NCI-H446 (cell line): ENCODE data around the gene MOCS1.

Experiments
- DNase-seq, 2 experiments: peaks; one replicate each; lab custom pipeline; 2025; lab: John Stamatoyannopoulos, UW

The MOCS1 gene

DNA sequence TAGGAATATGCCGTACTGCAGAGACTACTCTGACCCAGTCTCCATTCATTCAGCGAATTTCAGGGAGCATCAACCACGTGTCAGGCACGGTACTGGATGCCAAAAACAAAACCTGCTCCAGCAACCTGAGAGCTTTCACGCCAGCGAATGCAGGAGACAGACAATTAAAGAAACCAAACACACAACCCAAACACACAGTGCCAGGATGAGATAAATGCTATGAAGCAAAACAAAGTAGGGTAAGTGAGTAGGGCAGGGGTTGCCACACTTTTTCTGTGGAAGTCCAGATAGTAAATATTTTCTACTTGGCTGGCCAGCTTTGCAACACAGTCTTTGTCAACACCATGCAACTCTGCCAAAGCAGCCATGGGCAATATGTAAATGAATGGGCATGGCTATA is 10.0 kb downstream of the MOCS1 start:
- DNase-seq = no peak

DNA sequence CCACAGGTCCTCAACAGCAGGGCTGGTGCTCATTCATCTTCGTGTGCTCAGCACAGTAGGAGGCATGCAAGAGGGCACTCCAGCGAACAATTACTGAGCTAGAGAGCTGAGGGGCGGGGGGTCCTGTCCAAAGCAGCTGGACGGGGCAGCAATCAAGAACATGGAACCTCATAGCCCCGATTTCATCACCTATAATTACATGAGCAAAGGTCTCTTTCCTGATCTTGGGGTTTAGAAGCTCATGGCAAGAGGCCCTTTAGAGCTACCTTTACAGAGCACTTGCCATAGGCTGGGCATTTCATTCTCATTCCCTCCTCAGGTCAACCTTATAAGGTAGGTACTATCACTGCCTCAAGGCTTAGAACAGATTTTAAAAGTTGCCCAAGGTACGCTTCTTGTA is 10.4 kb downstream of the MOCS1 start:
- DNase-seq = no peak

DNA sequence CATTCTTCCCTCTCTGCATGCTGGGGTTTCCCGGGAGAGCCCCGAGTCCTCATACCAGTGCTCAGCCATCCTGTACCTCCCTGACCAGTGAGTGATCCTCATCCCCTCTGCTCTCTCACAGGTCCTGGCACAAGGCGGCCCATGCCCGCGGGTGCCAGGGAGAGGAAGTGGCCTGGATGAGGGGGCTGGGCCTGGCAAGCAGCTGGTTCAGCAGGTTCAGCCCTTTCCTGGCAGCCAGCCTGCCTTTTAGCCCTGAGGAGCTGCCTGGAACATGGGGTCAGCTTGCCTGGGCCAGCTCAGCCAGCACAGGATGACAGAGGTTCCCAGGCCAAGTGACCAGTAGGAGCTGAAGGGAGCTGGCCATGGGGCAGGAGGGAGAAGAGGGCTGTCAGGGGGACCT is 10.9 kb downstream of the MOCS1 start:
- no peak for DNase-seq

DNA sequence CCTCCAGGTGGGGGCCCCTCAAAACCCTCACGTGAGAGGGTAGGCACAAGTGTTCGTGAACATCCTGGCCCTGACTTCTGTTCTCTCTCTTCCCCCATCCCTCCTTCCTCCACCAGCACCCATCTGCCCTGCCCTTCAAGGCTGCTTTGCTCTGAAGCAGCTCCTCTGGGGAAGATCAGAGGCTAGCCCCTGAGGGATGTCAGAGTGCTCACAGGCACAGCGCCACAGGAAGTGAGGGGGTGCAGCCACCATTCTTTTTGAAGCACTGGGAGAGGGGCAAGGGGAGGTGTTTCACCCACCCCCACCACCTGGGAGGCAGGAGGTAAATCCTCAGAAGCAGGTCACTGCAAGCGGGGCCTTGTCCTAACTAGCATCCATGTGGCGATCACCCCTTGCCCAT is 11.4 kb downstream of the MOCS1 start:
- no peak for DNase-seq

DNA sequence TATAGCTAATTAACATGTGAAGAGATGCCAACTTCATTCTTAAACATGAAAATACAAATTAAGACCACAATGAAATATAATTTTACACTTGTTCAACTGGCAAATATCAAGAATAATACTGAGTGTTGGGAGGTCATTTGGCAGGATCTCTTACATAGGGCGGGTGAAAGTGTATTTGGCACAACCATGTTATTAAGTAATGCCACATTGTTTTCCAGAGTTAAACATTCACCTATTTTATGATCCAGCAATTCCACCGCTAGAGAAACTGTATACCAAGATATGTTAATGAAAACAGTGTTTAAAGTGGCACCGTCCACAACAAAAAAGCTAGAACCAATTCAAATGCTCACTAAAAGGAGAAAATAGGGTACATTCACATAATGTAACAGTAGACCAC is 14.1 kb downstream of the MOCS1 start:
- DNase-seq = no peak

DNA sequence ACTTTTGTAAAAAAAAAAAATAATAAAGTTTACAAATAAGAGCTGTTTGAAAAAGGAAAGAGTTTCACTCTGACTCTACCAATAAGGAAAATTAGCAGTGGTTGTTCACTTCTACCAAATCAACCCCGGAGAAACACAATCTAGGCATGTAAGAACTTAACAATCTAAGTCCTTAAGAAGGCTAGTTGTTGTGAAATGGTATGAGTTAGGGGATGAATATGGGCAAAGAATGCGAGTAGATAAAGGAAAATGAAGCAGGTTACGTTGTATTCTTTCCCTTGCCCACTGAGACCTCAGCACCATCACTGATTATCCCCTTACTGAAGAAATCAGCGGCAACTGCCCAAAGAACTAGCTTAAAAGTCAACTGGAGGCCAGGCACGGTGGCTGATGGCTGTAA is 15.4 kb downstream of the MOCS1 start:
- DNase-seq = no peak

DNA sequence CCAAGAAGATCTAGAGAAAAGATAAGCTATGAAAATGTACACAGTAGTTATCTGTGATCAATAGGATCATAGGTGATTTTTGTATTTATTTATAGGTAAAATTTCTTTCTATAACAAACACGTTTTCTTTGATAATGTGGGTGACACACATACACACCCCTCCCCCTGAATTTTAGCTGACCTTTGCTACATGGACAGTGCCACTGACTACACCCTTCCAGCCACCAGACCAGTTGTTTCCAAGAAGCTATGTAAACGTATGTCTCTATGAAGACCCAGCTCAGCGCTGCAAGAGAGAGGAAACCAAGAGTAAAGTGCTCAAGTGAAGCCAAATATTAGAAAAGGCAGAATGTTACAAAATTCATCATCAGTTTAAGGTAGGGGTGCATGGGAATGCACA is 16.3 kb downstream of the MOCS1 start:
- DNase-seq = no peak

DNA sequence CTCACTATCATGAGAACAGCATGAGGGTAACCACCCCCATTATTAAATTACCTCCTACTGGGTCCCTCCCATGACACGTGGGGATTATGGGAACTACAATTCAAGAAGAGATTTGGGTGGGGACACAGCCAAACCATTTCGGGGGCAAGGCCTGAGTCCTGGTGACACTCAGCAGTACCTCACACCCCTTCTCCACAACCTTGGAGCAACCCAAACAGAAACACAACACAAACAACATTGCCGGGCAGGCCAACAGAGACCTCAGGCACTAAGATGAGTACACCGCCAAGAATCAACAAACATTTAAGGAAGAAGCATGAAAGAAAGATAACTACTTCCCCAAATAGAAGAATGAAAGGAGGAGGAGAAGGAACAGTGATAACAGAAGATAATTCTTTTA is 16.9 kb downstream of the MOCS1 start:
- no peak for DNase-seq

DNA sequence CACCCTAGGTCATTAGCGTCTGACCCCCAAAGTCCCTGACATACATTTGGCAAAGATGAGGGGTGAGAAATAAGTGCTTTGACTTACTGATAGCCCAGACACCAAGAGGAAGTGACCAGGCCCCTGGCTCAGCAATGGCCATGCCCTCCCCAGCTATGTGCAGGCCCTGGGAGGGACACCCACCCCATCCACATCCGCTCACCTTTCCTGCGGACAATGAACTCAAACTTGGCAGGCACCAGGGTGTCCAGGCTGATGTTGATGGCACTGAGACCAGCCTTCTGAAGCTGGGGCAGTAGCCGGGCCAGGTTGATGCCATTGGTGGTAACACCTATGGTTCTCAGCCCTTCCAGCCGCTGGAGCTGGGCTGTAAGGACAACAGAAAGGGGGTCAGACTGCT is 18.4 kb downstream of the MOCS1 start:
- no peak for DNase-seq

DNA sequence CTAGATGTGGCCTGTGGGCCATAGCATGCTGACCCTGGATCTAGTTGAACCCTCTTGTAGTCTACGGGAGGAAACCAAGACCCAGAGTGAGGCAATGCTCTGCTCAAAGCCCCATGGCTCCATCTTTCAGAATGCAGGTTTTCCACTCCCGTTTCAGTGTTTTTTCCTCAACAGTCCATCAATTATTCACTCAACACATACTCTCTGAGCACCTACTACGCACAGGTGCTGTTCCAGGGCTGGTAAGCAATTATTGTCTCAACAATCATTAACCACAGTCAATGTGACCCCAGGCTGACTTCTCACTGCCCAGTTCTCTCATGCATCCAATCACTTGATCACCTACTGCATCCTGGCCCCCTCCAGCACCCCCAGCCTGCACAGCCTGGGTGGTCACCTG is 20.0 kb downstream of the MOCS1 start:
- DNase-seq = no peak

DNA sequence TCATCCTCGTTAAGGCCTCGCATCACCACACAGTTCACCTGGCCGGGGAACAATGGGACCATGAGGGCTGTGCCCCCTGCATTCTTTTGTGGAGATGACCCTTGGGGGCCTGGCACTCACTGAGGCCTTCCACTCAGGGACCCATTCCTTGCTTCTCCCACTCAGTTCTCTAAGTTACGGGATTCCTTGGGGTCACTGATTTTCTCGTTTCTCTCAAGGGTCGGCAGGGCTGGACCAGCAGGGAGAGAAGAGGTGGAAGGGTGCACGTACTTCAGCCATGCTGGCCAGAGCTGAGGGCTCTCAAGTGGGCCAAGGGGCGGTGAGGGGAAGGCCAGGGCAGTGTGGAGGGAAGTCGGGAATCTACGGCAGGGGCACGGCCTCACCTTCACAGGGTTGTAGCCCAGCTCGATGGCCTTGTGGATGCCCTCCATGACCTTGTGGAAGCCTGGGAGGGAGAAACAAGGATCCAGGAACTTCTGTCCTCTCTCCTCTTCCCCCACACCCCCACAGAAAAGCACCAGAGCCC is 20.8 kb downstream of the MOCS1 start:
- no peak for DNase-seq

DNA sequence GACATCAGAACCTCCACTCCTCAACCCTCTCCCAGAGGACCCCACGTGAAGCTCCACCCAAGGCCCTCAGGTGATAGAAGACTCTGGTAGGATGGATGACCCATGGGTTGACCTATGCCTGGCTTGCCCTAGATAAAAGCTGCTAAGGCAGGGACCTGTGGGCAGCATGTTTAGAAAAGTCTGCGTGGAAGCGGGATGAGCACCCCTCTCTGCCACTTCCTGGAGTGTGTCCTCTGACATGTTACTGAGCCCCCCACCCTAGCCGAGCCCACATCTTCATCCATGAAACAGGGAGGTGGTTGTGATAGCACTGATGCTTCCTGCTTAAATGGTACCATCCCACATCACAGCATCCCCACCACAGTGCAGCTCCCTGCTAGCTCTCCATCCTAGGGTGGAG is 21.8 kb downstream of the MOCS1 start:
- DNase-seq = no peak

DNA sequence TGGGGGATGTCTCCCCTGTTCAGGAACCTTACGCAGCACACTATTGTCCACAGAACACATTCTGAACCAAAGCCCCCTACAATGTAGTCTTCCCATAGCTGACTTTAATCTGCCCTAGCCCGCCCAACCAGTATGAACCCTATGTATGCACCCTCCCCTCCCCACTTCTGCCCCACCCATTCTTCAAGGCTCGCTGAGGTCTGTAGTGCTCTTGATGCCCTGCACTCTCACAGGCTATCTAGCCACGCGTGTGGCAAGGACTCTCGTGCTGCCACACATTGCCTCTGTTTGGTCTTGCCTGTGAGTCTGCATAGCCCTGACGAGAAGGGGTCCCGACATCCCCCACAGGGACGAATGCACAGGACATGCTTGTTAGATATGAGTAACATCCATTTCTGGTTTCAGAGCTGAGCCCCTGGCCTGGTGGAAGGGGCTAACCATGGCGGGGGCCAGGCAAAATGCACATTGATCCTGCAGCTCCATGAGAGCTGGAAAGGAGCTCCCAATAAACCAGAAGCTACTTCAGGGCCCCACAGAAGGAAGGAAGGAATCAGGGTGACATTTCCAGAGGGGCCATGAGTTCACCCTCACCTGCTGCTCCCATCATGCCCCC is 22.6 kb downstream of the MOCS1 start:
- no peak for DNase-seq

DNA sequence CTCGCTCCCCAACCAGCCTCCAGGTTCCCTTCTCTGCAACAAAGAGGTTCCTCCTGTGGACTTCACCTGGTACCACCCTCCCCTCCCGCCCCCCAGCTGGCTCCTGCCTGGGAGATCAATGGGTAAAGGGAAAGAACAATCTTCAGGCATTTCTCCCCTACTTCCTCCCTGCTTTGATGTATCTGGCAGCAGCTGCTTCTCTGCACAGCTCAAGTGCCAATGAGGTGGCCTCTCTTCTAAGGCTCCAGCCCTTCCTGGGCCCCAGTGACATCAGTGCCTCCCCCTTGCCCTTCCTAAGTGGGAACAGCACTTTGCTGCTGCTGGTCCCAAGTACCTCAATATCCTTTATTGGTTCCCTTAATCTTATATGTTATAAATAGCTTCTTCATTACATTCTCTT is 23.5 kb downstream of the MOCS1 start:
- no peak for DNase-seq

DNA sequence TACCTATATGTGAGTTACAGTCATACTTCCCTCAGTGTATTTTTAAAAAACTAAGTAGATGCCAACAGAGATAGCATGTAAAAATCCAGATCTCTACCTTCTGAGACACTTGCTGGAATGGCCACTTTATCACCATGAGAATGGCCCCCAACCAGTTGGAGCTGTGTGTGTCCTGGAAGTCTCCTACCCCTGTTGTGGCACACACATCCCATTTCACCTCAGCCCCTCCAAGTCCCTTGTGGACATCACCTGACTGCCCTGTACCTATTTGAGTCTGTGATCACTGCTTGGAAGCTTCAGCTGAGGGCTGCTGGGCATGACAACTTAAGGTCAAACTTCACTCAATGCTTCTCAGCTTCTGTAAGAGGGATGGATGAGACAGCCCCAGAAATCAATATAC is 24.1 kb downstream of the MOCS1 start:
- no peak for DNase-seq

DNA sequence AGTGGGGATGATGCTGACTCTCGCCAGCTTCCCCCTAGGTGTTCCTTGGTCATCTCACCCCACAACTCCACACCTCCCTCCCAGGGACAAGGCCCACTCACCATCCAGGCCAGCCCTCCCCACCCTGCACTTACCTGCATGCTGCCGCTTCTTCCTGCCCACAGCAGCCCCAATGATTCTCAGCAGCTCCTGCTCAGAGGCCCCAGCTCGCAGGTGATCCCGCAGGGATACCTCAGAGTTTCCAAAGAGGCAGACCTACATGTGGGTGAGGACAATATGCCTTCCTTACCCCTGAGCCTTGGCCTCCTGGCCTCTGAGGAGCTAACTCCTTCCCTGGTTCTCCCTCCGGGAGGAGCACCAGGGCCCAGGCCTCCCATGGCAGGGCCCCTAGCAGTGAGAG is 24.6 kb downstream of the MOCS1 start:
- DNase-seq = no peak

DNA sequence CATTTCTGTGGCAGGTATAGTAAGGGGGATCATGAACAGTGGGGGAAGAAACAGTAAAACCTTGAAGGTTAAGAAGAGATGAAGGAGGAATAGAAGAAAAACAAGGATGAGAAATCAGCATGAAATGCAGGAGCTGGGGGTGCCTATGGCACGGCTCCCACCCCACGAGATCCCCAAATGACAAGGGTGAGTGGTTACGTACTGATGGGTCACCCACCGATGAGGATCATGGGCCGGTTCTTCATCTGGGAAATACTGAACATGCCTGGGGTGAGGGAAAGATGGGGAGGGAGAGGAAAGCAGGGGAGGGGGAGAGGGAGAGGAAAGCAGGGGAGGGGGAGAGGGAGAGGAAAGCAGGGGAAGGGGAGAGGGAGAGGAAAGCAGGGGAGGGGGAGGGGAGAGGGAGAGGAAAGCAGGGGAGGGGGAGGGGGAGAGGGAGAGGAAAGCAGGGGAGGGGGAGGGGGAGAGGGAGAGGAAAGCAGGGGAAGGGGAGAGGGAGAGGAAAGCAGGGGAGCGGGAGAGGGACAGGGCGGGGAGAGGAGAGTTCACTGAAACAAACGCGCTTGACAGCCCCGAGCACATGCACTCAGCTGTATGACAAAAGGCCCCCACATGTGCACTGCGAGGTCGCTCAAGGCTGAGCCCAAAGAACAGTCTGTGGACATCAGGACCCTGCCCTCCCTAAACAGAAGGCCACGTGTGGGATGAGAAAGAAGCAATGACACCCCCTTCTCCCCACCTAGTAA is 25.3 kb downstream of the MOCS1 start:
- DNase-seq = no peak

DNA sequence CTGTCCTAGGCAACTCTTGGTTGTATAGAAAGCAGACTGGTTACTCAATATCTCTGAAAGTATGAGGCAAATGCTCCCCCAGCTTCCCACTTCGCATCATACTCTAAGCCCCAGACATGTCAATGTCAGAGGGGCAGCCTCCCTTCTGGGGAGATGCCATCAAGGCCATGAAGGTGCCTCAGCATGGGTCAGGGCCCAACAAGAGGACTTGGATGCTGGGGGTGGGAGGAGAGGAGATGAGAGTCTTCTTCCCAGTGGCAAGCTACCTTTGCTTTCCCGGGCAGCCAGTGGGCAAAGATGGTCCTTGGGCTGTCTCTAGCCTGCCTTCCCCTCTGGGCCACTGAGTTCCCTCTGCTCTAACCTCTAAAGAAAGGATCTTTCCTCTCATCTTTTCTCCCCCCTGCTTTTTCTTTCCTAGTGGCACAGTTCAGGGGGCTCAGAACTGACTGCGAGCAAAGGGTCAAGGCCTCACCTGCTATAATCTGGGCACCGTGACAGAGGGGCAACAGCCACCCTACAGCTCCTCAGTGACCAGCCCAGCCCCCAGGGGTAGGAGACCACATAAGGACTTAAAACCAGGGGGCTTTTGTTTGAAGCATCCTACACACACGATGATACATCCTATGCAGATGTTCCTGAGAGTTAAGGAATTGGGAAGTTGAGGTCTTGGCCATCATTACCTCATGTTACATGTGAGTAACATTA is 26.2 kb downstream of the MOCS1 start:
- no peak for DNase-seq

DNA sequence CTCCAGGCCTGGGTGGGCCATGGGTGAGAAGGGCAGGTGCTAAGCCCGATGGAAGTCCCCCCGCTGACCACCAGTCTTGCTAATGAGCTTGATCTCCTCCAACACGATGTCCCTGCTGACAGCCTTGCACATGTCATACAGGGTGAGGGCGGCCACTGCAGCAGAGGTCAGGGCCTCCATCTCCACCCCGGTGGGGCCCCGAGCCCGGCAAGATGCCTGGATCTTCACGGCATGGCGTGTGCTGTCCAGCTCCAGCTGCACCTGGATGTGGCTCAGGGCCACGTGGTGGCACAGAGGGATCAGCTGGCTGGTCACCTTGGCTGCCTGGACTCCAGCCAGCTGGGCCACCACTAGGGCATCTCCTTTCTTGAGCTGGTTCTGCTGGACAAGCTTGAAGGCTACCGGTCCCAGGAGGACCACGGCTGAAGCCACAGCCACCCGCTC is 27.9 kb downstream of the MOCS1 start:
- DNase-seq = no peak

DNA sequence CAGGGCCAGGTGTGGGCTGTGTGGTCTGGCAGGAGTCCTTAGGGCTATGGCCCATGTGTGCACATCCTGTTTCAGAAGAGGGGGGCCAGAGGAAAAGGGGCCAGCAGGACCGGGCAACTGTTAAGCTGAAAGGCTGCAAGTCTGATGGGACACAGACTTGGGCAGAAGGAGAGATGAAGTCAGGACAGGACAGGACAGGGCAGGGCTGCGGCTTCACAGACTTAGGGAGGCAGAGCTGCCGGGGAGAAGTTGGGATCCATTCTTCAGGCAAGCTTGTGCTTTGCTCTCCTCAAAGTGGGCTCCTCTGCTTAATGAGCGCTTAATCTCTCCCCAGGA is 28.7 kb downstream of the MOCS1 start:
- no peak for DNase-seq

DNA sequence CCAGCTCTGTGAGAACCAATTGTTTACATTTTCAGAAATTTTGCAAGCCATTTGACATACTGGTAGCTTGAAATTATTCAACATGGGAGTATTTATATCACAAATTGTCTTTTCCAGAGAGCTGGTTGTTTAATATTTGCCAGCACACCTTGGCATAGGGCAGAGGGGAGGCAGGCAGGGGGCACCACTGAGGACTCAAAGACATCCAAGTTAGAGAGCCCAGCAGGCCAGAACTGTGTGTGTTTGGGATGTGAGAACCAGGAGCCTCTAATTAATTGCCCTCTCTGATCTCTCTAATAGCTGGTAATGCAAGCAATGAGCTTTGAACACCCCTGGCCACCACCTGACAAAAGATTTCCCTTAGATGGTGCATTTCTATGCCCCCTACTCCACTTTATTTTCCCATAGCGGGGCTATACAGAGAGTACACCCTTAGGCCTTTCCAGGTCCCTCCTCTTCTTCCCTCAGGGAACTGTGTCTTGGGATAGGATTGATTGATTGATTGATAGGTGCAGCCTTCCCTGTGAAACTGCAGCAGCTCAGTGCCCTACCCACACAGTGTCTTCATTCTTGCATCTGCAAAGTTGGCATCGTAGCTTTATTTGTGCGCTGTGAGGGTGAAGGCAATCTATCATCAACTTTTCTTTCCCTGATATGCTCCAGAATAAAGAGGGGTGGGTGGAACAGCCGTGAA is 29.2 kb downstream of the MOCS1 start:
- no peak for DNase-seq

DNA sequence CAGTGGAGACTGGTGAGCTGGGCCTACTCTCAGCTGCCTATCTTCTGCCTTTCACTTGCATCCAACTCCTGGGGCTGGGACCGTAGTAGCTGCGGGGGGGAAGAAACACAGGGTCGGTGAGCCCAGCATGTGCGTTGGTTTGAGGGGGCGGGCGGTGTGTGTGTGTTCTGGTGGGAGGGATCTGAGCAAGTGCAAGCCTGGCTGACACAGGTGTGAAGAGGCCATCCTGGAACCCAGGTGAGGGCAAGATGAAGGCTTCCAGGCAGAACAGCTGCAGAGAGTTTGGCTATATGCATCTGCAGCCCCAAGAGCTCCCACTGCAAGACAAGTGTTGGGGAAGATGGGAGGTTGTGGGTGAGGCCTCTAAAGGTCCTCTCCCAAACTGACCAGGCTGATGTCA is 30.6 kb downstream of the MOCS1 start:
- no peak for DNase-seq
